ENCODE data around the gene CUTC. TPM values are rescaled to one million over a fixed set of nuclear protein-coding genes. Genes with fewer than 3 reads are reported as not detected.

Gene CUTC
- total RNA-seq, 2 experiments from 2014 or later, result 29.9 to 41.6 TPM

- Histone ChIP-seq H3K4me3 (ENCODE audit: low read depth, low read length, poor library complexity, severe bottlenecking) (no peak overlapping the region), H3K36me3 (ENCODE audit: insufficient read depth, low read length) (no peaks in the 10 kb centered on the region), H3K27ac (ENCODE audit: low read depth, low read length, poor library complexity, severe bottlenecking) (no peak overlapping the region), H3K4me2 (ENCODE audit: low read length) (no peak overlapping the region), H3K9me2 (ENCODE audit: insufficient read depth, low read length) (no peaks in the 10 kb centered on the region), H3K4me1 (ENCODE audit: insufficient read depth, low read length, poor library complexity, severe bottlenecking) (no peaks in the 10 kb centered on the region), H3K79me2 (ENCODE audit: insufficient read depth, low read depth, low read length) (no peaks in the 10 kb centered on the region), H3K9me3 (ENCODE audit: low read length) (no peaks in the 10 kb centered on the region), H4K20me1 (ENCODE audit: insufficient read depth, low read length) (no peaks in the 10 kb centered on the region), H2AFZ (ENCODE audit: low read length) (no peak overlapping the region)
- BruUV-seq (replicated peaks), result no TSS peak
- DNase-seq (ENCODE audit: low spot score), result no peak
- TF ChIP-seq EZH2phosphoT487 (IDR thresholded peaks at IDR 0.05; ENCODE audit: borderline replicate concordance, low read depth, low read length), result no peak
- no peak for TF ChIP-seq CTCF (conservative IDR thresholded peaks at IDR 0.05; ENCODE audit: low read length)
- ChIA-PET CTCF (ENCODE audit: unreplicated experiment) (no interaction called here), POLR2A (interaction anchor here (0.6 to 0.7 kb wide), 2 partner anchors 204 to 928 kb away, joined by 3 read pairs; no protein-coding TSS in a partner anchor)
- intact Hi-C loops (cut with micrococcal nuclease; ENCODE audit: unreplicated experiment), result no loop called here
Measured at GRCh38 chr10:99787782-99788445, 55.9 kb downstream of the CUTC start.

- no peak for TF ChIP-seq EZH2phosphoT487 (IDR thresholded peaks at IDR 0.05; ENCODE audit: borderline replicate concordance, low read depth, low read length)
- no peak for TF ChIP-seq CTCF (conservative IDR thresholded peaks at IDR 0.05; ENCODE audit: low read length)
- Histone ChIP-seq H3K4me1 (ENCODE audit: insufficient read depth, low read length, poor library complexity, severe bottlenecking) (no peaks in the 10 kb centered on the region), H4K20me1 (ENCODE audit: insufficient read depth, low read length) (no peaks in the 10 kb centered on the region), H3K9me2 (ENCODE audit: insufficient read depth, low read length) (no peaks in the 10 kb centered on the region), H3K27ac (ENCODE audit: low read depth, low read length, poor library complexity, severe bottlenecking) (no peak overlapping the region), H3K4me3 (ENCODE audit: low read depth, low read length, poor library complexity, severe bottlenecking) (no peak overlapping the region), H3K79me2 (ENCODE audit: insufficient read depth, low read depth, low read length) (no peaks in the 10 kb centered on the region), H3K9me3 (ENCODE audit: low read length) (no peaks in the 10 kb centered on the region), H3K4me2 (ENCODE audit: low read length) (no peak overlapping the region), H3K36me3 (ENCODE audit: insufficient read depth, low read length) (no peaks in the 10 kb centered on the region), H2AFZ (ENCODE audit: low read length) (no peak overlapping the region)
- DNase-seq (ENCODE audit: low spot score), result no peak
- intact Hi-C loops (cut with micrococcal nuclease; ENCODE audit: unreplicated experiment), result no loop called here
- BruUV-seq (replicated peaks), result no TSS peak
- POLR2A ChIA-PET, result interaction anchor here (0.6 kb wide), 1 partner anchor 203 kb away, joined by 3 read pairs; no protein-coding TSS in a partner anchor
- CTCF ChIA-PET (ENCODE audit: unreplicated experiment), result no interaction called here
Measured at GRCh38 chr10:99788598-99789256, 56.7 kb downstream of the CUTC start.

- Histone ChIP-seq H2AFZ (ENCODE audit: low read length) (no peak overlapping the region), H3K36me3 (ENCODE audit: insufficient read depth, low read length) (no peaks in the 10 kb centered on the region), H3K9me2 (ENCODE audit: insufficient read depth, low read length) (no peaks in the 10 kb centered on the region), H3K4me1 (ENCODE audit: insufficient read depth, low read length, poor library complexity, severe bottlenecking) (no peaks in the 10 kb centered on the region), H3K9me3 (ENCODE audit: low read length) (no peaks in the 10 kb centered on the region), H4K20me1 (ENCODE audit: insufficient read depth, low read length) (no peaks in the 10 kb centered on the region), H3K4me2 (ENCODE audit: low read length) (no peak overlapping the region), H3K27ac (ENCODE audit: low read depth, low read length, poor library complexity, severe bottlenecking) (no peak overlapping the region), H3K4me3 (ENCODE audit: low read depth, low read length, poor library complexity, severe bottlenecking) (no peak overlapping the region), H3K79me2 (ENCODE audit: insufficient read depth, low read depth, low read length) (no peaks in the 10 kb centered on the region)
- TF ChIP-seq EZH2phosphoT487 (IDR thresholded peaks at IDR 0.05; ENCODE audit: borderline replicate concordance, low read depth, low read length), result no peak
- TF ChIP-seq CTCF (conservative IDR thresholded peaks at IDR 0.05; ENCODE audit: low read length), result no peak
- intact Hi-C loops (cut with micrococcal nuclease; ENCODE audit: unreplicated experiment), result no loop called here
- POLR2A ChIA-PET, result no interaction called here
- DNase-seq (ENCODE audit: low spot score), result no peak
- CTCF ChIA-PET (ENCODE audit: unreplicated experiment), result no interaction called here
- no TSS peak for BruUV-seq (replicated peaks)
Measured at GRCh38 chr10:99791831-99792230, 59.8 kb downstream of the CUTC start.

Data from OCI-LY7 (cell line).